Large intestine (tissue), 3 donors: ENCODE data around the gene UMAD1. TPM values are rescaled to one million over a fixed set of nuclear protein-coding genes. Genes with fewer than 3 reads are reported as not detected.
A peak's percentile ranks its signal among the peaks of the same experiment; 100 is the strongest.
"Not testable (repeated sequence)": the region's sequence is repeated elsewhere in the genome, so short reads cannot be mapped to it uniquely, and the experiment has no call there.

Experiments
- DNase-seq, 2 donors: peaks; one replicate each; pipeline versions ENCODE4 v3.0.0 to v3.0.0-alpha.2; 2013
- H3K27ac ChIP-seq: one replicate; pipeline ENCODE4 v1.5.1; 2013; ENCODE audit warnings: low read length
- H3K27me3 ChIP-seq: 2 replicates; pipeline ENCODE4 v1.6.1; 2013; ENCODE audit warnings: low read length; ENCODE audit not compliant: control insufficient read depth, insufficient read depth
- H3K36me3 ChIP-seq: 2 replicates; pipeline ENCODE4 v1.6.1; 2013; ENCODE audit warnings: low read length; ENCODE audit not compliant: control insufficient read depth, insufficient read depth
- H3K4me1 ChIP-seq: one replicate; pipeline ENCODE4 v1.6.1; 2013; ENCODE audit warnings: low read length; ENCODE audit not compliant: control insufficient read depth, insufficient read depth
- H3K4me3 ChIP-seq: one replicate; pipeline ENCODE4 v1.5.1; 2013; ENCODE audit warnings: low read length
- H3K9me3 ChIP-seq: one replicate; pipeline ENCODE4 v1.6.1; 2013; ENCODE audit warnings: mild to moderate bottlenecking, low read depth, low read length, moderate library complexity; ENCODE audit not compliant: control insufficient read depth
- WGBS: methylation state at CpG from one replicate; pipeline ENCODE4 v1.1.5; 2013; ENCODE audit warnings: low lambda C conversion rate; ENCODE audit not compliant: insufficient coverage; 5-methylcytosine and 5-hydroxymethylcytosine counted together
- polyA plus RNA-seq: library from polyadenylated mRNA; unstranded; fragments of 120-200 nt; gene quantifications from one replicate; pipeline ENCODE4 v1.2.1, GENCODE V29; 2013

UMAD1 gene
- polyA plus RNA-seq, 1 donor, result 17.5 TPM

DNA sequence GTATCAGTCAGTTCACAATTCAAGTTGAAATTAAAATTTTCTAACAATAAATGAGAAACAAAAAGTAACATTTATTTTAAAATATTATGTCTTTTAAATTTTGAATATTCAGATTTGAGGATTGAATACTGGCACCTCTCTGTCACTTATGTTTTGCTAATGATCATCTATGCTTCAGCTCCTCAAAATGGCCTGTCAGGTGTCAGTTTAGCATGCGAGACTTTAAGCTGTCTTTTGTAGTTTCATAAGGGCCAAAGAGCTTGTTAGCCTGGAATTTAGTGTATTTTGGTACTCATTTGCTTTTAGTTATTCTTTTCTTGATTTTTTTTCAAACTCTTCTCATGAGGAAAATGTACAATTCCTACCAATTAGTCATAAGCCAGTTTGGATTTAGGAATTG lies 179.9 kb downstream of the UMAD1 start:
- no peak overlapping the region for H3K27ac ChIP-seq
- WGBS, result 100% methylated on average over 1 of the region's 1 CpG
- H3K4me1 ChIP-seq, result no peaks in the 10 kb centered on the region
- H3K27me3 ChIP-seq, result no peaks in the 10 kb centered on the region
- no peaks in the 10 kb centered on the region for H3K9me3 ChIP-seq
- no peak overlapping the region for H3K4me3 ChIP-seq
- H3K36me3 ChIP-seq, result no peaks in the 10 kb centered on the region
- DNase-seq, result no peak

DNA sequence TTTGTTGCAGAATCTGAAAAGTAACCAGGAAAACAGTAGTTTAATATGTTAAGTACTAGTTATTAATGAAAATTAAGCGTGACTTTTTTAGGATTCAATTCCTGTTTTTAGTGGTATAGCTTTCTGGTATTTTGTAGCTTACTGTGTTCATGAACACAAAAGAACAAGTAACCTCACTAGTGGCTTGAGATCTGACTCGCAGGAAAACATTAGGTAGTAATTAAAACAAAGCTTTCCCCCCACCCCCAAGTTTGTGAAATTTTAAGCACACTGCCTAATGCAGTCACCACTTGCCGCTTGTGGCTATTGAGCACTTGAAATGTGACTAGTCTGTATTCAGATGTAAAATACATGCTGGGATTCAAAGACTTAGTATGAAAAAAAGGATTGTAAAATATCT lies 180.4 kb downstream of the UMAD1 start:
- DNase-seq, result no peak
- H3K27me3 ChIP-seq, result no peaks in the 10 kb centered on the region
- H3K27ac ChIP-seq, result no peak overlapping the region
- H3K4me1 ChIP-seq, result no peaks in the 10 kb centered on the region
- H3K36me3 ChIP-seq, result no peaks in the 10 kb centered on the region
- no peak overlapping the region for H3K4me3 ChIP-seq
- no peaks in the 10 kb centered on the region for H3K9me3 ChIP-seq
- no CpG with 5 or more reads among the region's 3 CpGs for WGBS

DNA sequence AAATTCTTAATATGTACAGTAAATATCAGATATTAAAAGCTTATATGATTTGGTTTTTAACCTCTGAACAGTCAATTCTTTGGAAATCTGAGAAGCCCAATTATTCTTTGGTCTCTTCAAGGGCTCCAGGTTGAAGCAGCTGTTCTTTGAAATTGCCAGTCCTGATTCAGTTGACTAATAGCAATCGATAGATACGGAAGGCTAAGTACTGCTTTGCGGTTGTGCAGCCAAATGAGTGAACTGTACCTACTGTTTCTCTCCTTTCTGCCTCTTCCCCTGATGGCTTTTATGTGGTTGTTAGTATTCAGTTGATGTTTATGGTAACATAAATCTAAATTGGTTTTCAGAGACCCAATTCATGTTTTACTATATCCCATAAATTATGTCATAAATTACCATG lies 181.0 kb downstream of the UMAD1 start:
- H3K27ac ChIP-seq, result no peak overlapping the region
- DNase-seq, result no peak
- H3K4me3 ChIP-seq, result no peak overlapping the region
- no CpG with 5 or more reads among the region's 3 CpGs for WGBS
- no peaks in the 10 kb centered on the region for H3K27me3 ChIP-seq
- H3K9me3 ChIP-seq, result no peaks in the 10 kb centered on the region
- H3K4me1 ChIP-seq, result no peaks in the 10 kb centered on the region
- no peaks in the 10 kb centered on the region for H3K36me3 ChIP-seq

DNA sequence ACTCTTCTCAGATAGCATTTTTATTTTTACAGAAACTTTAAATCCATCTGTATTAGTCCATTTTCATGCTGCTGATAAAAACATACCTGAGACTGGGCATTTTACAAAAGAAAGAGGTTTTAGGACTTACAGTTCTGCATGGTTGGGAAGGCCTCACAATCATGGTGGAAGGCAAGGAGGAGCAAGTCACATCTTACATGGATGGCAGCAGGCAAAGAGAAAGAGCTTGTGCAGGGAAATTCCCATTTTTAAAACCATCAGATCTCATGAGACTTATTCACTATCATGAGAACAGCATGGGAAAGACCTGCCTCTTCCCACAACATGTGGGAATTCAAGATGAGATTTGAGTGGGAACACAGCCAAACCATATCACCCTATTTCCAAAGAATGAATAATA lies 184.7 kb downstream of the UMAD1 start:
- H3K27me3 ChIP-seq, H3K27ac ChIP-seq, H3K36me3 ChIP-seq, H3K9me3 ChIP-seq, DNase-seq, H3K4me1 ChIP-seq, H3K4me3 ChIP-seq: not testable (repeated sequence)

DNA sequence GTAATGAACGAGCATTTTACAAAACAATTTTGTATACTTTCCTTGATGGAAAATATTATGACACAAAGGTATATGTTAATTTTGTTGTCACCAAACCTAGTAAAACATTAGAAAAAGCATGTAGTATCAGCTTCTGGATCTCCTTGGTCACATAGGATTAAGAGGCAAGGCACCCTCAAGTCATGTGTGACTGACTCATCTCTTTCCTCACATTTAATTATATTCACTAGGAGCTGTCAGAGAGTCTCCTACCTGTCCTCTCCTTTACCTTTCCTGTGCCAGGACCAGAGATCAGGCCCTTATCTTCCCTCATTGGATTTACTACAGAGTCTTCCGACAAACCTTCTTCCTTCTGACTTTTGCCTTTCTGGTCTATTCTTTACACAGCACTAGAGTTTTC lies 189.1 kb downstream of the UMAD1 start:
- peak overlapping the region; percentile 78 for H3K27ac ChIP-seq
- WGBS, result 100% methylated on average over 1 of the region's 2 CpGs
- no peaks in the 10 kb centered on the region for H3K36me3 ChIP-seq
- no peak overlapping the region for H3K4me3 ChIP-seq
- H3K4me1 ChIP-seq, result peaks cover 10% of the 10 kb centered on the region
- peak; percentile 69 to 83 for DNase-seq
- no peaks in the 10 kb centered on the region for H3K9me3 ChIP-seq
- no peaks in the 10 kb centered on the region for H3K27me3 ChIP-seq

DNA sequence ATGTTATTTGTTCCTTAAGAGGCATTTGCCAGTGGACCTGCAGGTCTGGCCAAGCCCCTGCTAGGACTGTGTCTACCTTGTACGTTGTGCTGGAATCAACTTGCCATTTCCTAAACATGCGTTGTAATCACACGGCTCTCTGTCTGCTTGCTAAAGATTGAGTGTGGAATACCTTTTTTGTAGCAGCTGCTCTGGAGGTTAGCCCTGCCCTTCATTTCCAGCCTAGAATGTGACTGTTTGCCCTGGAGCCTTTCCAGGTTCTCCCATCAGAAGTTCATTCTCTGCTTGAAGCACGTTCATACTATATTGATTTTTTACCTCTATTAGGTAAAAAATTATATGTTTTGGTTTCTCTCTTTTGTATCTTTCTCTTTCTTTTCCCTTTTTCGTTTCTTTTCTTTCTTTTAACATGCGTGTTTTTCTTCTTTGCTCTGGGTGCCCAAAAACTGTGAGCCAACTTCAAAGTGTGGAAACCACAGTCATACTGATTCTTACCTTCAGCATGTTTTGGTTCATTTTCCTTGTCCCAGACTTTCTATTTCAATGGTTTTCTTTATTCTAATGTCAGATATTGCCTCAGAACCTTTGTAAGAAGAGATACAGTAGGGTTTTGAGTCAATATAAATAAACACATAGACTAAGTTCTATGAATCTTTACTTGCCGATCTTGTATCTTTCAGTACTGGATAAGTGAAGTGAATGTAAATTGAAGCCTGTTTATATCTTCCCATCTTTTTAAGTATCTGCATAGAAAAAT lies 189.7 kb downstream of the UMAD1 start:
- Histone ChIP-seq H3K4me3 (no peak overlapping the region), H3K4me1 (peaks cover 10% of the 10 kb centered on the region), H3K9me3 (no peaks in the 10 kb centered on the region), H3K36me3 (no peaks in the 10 kb centered on the region), H3K27me3 (no peaks in the 10 kb centered on the region), H3K27ac (peak overlapping the region; percentile 78)
- 63% methylated on average over 3 of the region's 7 CpGs for WGBS
- DNase-seq, result no peak

DNA sequence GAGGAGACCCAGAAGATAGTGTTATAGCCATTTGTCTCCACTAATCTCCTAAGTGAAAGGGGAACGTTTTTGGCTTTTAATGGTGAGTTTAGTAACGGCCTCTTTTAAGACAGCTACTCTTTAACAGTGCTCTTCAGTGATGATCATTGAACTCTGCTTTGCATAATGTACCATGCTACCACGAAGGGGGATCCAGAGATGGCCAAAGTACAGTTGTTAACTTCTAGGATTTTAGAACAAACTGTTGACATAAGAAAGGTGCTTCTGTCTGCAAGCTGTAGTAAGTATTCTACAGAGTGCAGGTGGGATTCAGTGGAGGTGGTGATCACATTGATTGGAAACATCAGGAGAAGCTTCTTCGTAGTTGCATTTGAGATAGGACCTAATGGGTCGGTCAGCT lies 192.0 kb downstream of the UMAD1 start:
- no peaks in the 10 kb centered on the region for H3K36me3 ChIP-seq
- no peaks in the 10 kb centered on the region for H3K9me3 ChIP-seq
- no peak overlapping the region for H3K27ac ChIP-seq
- peaks cover 10% of the 10 kb centered on the region for H3K4me1 ChIP-seq
- no peaks in the 10 kb centered on the region for H3K27me3 ChIP-seq
- H3K4me3 ChIP-seq, result no peak overlapping the region
- DNase-seq, result peak in 1 of 2 donors; percentile 13
- WGBS, result no CpG with 5 or more reads among the region's 5 CpGs

DNA sequence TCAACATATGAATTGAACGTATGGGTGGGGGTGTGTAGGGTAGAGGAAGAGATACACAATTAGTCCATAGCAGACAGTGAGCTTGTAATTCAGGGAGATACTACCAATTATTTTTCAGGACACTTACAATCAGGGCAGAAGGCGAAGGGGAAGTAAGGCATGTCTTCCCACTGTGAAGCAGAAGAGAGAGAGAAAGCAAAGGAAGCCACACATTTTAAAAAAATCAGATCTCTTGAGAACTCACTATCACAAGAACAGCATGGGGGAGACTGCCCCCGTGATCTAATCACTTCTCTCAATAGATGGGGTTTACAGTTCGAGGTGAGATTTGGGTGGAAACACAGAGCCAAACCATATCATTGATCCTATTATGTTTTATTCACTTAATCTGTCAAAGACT lies 194.2 kb downstream of the UMAD1 start:
- H3K4me3 ChIP-seq, result no peak overlapping the region
- H3K27me3 ChIP-seq, result no peaks in the 10 kb centered on the region
- no peaks in the 10 kb centered on the region for H3K9me3 ChIP-seq
- H3K27ac ChIP-seq, result no peak overlapping the region
- H3K4me1 ChIP-seq, result peaks cover 10% of the 10 kb centered on the region
- 88% methylated on average over 2 of the region's 4 CpGs for WGBS
- no peaks in the 10 kb centered on the region for H3K36me3 ChIP-seq
- no peak for DNase-seq

DNA sequence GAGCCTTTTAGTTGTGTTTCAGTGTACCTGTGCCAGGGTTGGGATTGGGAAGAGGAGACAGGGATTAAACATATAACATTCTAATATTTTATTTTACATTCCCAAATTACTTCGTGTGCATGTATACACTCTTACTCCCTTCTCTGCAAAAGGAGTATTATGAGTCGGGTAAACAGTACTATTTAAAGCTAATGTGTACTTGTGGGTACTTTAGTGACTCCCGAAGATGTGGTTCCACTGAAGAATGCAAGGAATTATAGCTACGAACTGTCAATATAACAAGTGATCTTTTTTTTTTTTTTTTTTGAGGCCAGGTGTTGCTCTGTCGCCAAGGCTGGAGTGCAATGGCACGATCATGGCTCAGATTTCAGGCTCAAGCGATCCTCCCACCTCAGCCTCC lies 200.5 kb downstream of the UMAD1 start:
- 100% methylated on average over 2 of the region's 7 CpGs for WGBS
- no peaks in the 10 kb centered on the region for H3K27me3 ChIP-seq
- no peak overlapping the region for H3K4me3 ChIP-seq
- DNase-seq, result no peak
- no peaks in the 10 kb centered on the region for H3K9me3 ChIP-seq
- no peaks in the 10 kb centered on the region for H3K4me1 ChIP-seq
- H3K27ac ChIP-seq, result no peak overlapping the region
- no peaks in the 10 kb centered on the region for H3K36me3 ChIP-seq

DNA sequence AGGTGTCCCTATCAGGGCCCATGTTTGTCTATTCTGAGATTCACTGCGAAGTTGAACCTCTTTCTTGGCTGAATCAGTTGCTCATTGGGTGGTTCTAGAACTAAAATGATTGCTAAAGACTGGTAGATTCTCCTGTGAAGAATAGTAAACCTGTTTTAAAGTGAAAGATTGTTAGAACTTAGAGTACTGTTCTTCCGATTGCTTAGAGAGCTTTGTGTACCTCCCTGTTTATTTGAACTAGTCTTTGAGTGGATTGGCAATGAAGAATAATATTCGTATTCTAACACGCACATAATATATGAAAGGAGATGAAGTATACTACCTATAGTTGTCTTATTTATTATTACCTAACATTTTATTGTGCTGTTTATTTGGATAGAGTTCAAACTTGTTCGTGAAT lies 202.7 kb downstream of the UMAD1 start:
- no peak overlapping the region for H3K27ac ChIP-seq
- no peaks in the 10 kb centered on the region for H3K9me3 ChIP-seq
- no peaks in the 10 kb centered on the region for H3K36me3 ChIP-seq
- no peaks in the 10 kb centered on the region for H3K27me3 ChIP-seq
- no peaks in the 10 kb centered on the region for H3K4me1 ChIP-seq
- WGBS, result 85% methylated on average over 2 of the region's 5 CpGs
- no peak for DNase-seq
- H3K4me3 ChIP-seq, result no peak overlapping the region

DNA sequence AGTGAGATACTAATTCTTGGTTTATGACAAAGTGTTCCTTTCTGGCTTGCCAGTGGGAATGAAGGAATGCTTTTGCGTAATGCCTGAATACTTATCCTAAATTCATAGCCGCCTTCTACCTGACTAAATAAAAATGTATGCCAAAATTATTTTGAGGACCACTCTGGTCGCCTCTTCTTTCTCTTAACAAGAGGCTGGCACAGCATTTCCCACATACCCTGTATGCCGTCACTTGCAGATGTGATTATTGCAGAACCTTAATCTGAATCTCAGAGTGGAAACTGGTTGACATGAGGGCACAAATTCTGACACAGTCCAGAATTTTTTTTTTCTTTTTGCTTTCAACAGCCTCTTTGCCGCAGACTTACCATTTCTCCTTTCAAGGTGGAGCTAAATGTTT lies 203.4 kb downstream of the UMAD1 start:
- 40% methylated on average over 1 of the region's 5 CpGs for WGBS
- Histone ChIP-seq H3K9me3 (no peaks in the 10 kb centered on the region), H3K4me3 (no peak overlapping the region), H3K27ac (no peak overlapping the region), H3K36me3 (no peaks in the 10 kb centered on the region), H3K4me1 (no peaks in the 10 kb centered on the region), H3K27me3 (no peaks in the 10 kb centered on the region)
- DNase-seq, result no peak
